ENCODE results near the gene SMC6.

SMC6 gene

GRCh38 chr2:17643031-17643615 lies 110.5 kb downstream of the SMC6 start:
- no peak for TF ChIP-seq CTCF (IDR thresholded peaks at IDR 0.05; ENCODE audit: extremely low read depth, missing control alignments)
- no peak for DNase-seq (ENCODE audit: low spot score)

GRCh38 chr2:17640406-17640805 lies 113.2 kb downstream of the SMC6 start:
- TF ChIP-seq CTCF (IDR thresholded peaks at IDR 0.05; ENCODE audit: extremely low read depth, missing control alignments): no peak

GRCh38 chr2:17638196-17638743 lies 115.3 kb downstream of the SMC6 start:
- DNase-seq (ENCODE audit: low spot score): no peak
- no peak for TF ChIP-seq CTCF (IDR thresholded peaks at IDR 0.05; ENCODE audit: extremely low read depth, missing control alignments)

More at GRCh38 chr2:17640406-17640805, 113.2 kb downstream of the SMC6 start:
- no peak for DNase-seq (ENCODE audit: low spot score)

- no peak for DNase-seq (ENCODE audit: low spot score)
- TF ChIP-seq CTCF (IDR thresholded peaks at IDR 0.05; ENCODE audit: extremely low read depth, missing control alignments): no peak
These were observed 116.3 kb downstream of the SMC6 start for GRCh38 chr2:17637131-17637906.

GRCh38 chr2:17636257-17636656 lies 117.4 kb downstream of the SMC6 start:
- DNase-seq (ENCODE audit: low spot score): no peak
- no peak for TF ChIP-seq CTCF (IDR thresholded peaks at IDR 0.05; ENCODE audit: extremely low read depth, missing control alignments)

- TF ChIP-seq CTCF (IDR thresholded peaks at IDR 0.05; ENCODE audit: extremely low read depth, missing control alignments): no peak
- DNase-seq (ENCODE audit: low spot score): no peak
These were observed 118.6 kb downstream of the SMC6 start for GRCh38 chr2:17634997-17635396.

- no peak for DNase-seq (ENCODE audit: low spot score)
- TF ChIP-seq CTCF (IDR thresholded peaks at IDR 0.05; ENCODE audit: extremely low read depth, missing control alignments): no peak
These were observed 123.5 kb downstream of the SMC6 start for GRCh38 chr2:17630089-17630488.

All from GM20000 (cell line).